ENCODE results near the gene TMC8. TPM values are rescaled to one million over a fixed set of nuclear protein-coding genes. Genes with fewer than 3 reads are reported as not detected.
A peak's percentile ranks its signal among the peaks of the same experiment; 100 is the strongest.

The TMC8 gene
- polyA plus RNA-seq, 2 of the 4 experiments (the other 2 are of a cell fraction), result 0.14 to 0.26 TPM

DNA sequence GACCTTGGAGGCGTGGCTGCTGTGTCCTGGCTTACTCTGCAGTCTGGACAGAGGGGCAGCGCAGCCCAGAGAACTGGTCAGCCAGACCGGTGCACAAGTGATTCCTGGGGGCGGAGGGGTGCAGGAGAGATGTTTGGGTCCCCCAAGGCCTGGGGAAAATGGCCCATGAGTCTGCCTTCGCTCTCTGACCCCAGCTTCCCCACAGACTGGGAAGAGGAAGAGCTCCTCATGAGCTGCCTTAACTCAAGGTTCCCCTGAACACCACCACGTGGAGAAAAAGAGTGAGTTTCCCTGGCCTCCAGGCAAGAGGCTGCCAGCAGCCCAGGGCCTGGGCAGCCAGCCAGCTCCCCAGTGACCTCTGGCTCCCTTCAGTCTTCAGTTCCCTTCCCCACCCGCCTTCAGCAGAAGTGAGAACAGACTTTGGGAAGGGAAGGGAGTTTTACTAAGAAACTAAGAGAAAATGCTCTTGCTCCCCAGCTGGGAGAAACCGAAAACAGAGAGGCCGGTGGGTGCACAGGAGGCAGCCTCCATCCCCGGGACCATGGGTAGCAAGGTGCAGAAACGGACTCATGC, 13.7 kb downstream of the TMC8 start:
- FAIRE-seq, result no peak
- H3K4me1 ChIP-seq, result peaks cover 56% of the 10 kb centered on the region
- no peaks in the 10 kb centered on the region for H3K9me3 ChIP-seq
- H3K27ac ChIP-seq, result peak overlapping the region; percentile 62 to 84
- no peak overlapping the region for H3K4me3 ChIP-seq
- 56% methylated on average over 11 of the region's 11 CpGs for WGBS (ENCODE audit: missing lambda C conversion rate)
- TF ChIP-seq, protein P1, sequence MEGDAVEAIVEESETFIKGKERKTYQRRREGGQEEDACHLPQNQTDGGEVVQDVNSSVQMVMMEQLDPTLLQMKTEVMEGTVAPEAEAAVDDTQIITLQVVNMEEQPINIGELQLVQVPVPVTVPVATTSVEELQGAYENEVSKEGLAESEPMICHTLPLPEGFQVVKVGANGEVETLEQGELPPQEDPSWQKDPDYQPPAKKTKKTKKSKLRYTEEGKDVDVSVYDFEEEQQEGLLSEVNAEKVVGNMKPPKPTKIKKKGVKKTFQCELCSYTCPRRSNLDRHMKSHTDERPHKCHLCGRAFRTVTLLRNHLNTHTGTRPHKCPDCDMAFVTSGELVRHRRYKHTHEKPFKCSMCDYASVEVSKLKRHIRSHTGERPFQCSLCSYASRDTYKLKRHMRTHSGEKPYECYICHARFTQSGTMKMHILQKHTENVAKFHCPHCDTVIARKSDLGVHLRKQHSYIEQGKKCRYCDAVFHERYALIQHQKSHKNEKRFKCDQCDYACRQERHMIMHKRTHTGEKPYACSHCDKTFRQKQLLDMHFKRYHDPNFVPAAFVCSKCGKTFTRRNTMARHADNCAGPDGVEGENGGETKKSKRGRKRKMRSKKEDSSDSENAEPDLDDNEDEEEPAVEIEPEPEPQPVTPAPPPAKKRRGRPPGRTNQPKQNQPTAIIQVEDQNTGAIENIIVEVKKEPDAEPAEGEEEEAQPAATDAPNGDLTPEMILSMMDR (IDR thresholded peaks at IDR 0.05), result 0 out of 3 replicates have a peak, but pooled peaks have one; percentile 10
- TF ChIP-seq CEBPB (IDR thresholded peaks at IDR 0.05) (no peak), EHMT2 (IDR thresholded peaks at IDR 0.05; ENCODE audit: low read depth) (no peak), TFCP2L1 (CRISPR knock-in tag; IDR thresholded peaks at IDR 0.05) (no peak), MAX (IDR thresholded peaks at IDR 0.05) (peak; percentile 90), MYC (IDR thresholded peaks at IDR 0.05; ENCODE audit: borderline replicate concordance, low read length) (no peak), E2F6 (IDR thresholded peaks at IDR 0.05; ENCODE audit: borderline replicate concordance, low read depth) (peak; percentile 61; the same call in 1 of the 2 replicates), FOXS1 (CRISPR knock-in tag; IDR thresholded peaks at IDR 0.05) (no peak), NPAS2 (CRISPR knock-in tag; IDR thresholded peaks at IDR 0.05; ENCODE audit: borderline replicate concordance) (no peak), SMC3 (IDR thresholded peaks at IDR 0.05) (0 out of 3 replicates have a peak, but pooled peaks have one; percentile 16)
- TF ChIP-seq, protein P2, sequence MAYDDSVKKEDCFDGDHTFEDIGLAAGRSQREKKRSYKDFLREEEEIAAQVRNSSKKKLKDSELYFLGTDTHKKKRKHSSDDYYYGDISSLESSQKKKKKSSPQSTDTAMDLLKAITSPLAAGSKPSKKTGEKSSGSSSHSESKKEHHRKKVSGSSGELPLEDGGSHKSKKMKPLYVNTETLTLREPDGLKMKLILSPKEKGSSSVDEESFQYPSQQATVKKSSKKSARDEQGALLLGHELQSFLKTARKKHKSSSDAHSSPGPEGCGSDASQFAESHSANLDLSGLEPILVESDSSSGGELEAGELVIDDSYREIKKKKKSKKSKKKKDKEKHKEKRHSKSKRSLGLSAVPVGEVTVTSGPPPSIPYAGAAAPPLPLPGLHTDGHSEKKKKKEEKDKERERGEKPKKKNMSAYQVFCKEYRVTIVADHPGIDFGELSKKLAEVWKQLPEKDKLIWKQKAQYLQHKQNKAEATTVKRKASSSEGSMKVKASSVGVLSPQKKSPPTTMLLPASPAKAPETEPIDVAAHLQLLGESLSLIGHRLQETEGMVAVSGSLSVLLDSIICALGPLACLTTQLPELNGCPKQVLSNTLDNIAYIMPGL (CRISPR knock-in tag; IDR thresholded peaks at IDR 0.05; ENCODE audit: borderline replicate concordance), result no peak
- TF ChIP-seq, protein P3, sequence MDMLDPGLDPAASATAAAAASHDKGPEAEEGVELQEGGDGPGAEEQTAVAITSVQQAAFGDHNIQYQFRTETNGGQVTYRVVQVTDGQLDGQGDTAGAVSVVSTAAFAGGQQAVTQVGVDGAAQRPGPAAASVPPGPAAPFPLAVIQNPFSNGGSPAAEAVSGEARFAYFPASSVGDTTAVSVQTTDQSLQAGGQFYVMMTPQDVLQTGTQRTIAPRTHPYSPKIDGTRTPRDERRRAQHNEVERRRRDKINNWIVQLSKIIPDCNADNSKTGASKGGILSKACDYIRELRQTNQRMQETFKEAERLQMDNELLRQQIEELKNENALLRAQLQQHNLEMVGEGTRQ (IDR thresholded peaks at IDR 0.05), result peak; percentile 21; the same call in 1 of the 2 replicates
- POLR2A ChIA-PET, result interaction anchor here (0.5 to 1.0 kb wide), 3 partner anchors 10 to 340 kb away, joined by 3 to 6 read pairs (median 5); partner anchors contain the start of gene TNRC6C
- peak in 1 of 2 experiments; percentile 77 for DNase-seq (ENCODE audit: low read depth in 1 of 2, low spot score in 1 of 2)
- CTCF ChIA-PET, result interaction anchor here (0.6 to 24.0 kb wide), 13 partner anchors 9 to 131 kb away, joined by 3 to 295 read pairs (median 4); partner anchors contain the start of genes SYNGR2, TK1, TMC6 and TMC8
- peak overlapping the region; percentile 57 for H3K4me2 ChIP-seq
- ATAC-seq, result peak; percentile 24 to 27; a peak in 2 of 6 replicates

- peak overlapping the region; percentile 57 for H3K4me2 ChIP-seq
- ATAC-seq, result peak; percentile 10 to 17; a peak in 3 of 6 replicates
- WGBS (ENCODE audit: missing lambda C conversion rate), result 72% methylated on average over 17 of the region's 18 CpGs
- ChIA-PET CTCF (interaction anchor here (0.8 to 24.0 kb wide), 11 partner anchors 10 to 95 kb away, joined by 3 to 295 read pairs (median 4); partner anchors contain the start of genes AFMID, SYNGR2, TK1 and TMC6), POLR2A (interaction anchor here (0.5 to 1.0 kb wide), 3 partner anchors 9 to 339 kb away, joined by 3 to 6 read pairs (median 5); partner anchors contain the start of gene TNRC6C)
- peak in 1 of 2 experiments; percentile 44 for DNase-seq (ENCODE audit: low read depth in 1 of 2, low spot score in 1 of 2)
- H3K4me3 ChIP-seq, result no peak overlapping the region
- H3K4me1 ChIP-seq, result peaks cover 54% of the 10 kb centered on the region
- no peaks in the 10 kb centered on the region for H3K9me3 ChIP-seq
- peak overlapping the region; percentile 62 to 84; a peak in 5 of 6 replicates for H3K27ac ChIP-seq
- no peak for FAIRE-seq
- no peak for TF ChIP-seq KDM1A (IDR thresholded peaks at IDR 0.05; ENCODE audit: low read depth)
- TF ChIP-seq ESRRA (IDR thresholded peaks at IDR 0.05; ENCODE audit: borderline replicate concordance, low read length), result no peak
- TF ChIP-seq MAZ (IDR thresholded peaks at IDR 0.05; ENCODE audit: borderline replicate concordance, low read depth, low read length), result no peak
- no peak for TF ChIP-seq HES2 (IDR thresholded peaks at IDR 0.05)
- TF ChIP-seq KDM5A (IDR thresholded peaks at IDR 0.05), result no peak
- TF ChIP-seq BHLHE40 (IDR thresholded peaks at IDR 0.05; ENCODE audit: low read depth, low read length), result no peak
- TF ChIP-seq ATOH8 (CRISPR knock-in tag; IDR thresholded peaks at IDR 0.05; ENCODE audit: low read depth), result no peak
- TF ChIP-seq BCL3 (IDR thresholded peaks at IDR 0.05), result no peak
- TF ChIP-seq CBX8 (IDR thresholded peaks at IDR 0.05), result no peak
- TF ChIP-seq, protein P1 (IDR thresholded peaks at IDR 0.05), result no peak
Measured at GRCh38 chr17:78144736-78145641, 14.4 kb downstream of the TMC8 start.
